GM12874 (cell line): Measurements from ENCODE around the gene SLC6A3.

Experiments used
- CTCF ChIP-seq: IDR thresholded peaks from 2 replicates; pipeline ENCODE4 v1.5.1; 2011; ENCODE audit warnings: low read depth, mild to moderate bottlenecking, control low read depth, low read length, moderate library complexity; ENCODE audit not compliant: insufficient read depth

Gene SLC6A3

GRCh38 chr5:1343931-1344901, 101.0 kb downstream of the SLC6A3 start:
- no peak for TF ChIP-seq CTCF

- no peak for TF ChIP-seq CTCF
Observed at GRCh38 chr5:1343315-1343751, 101.9 kb downstream of the SLC6A3 start.
